Liver (tissue), 3 donors: ENCODE results near the gene PFKP.

Experiments
- EGR1 ChIP-seq, 2 donors: IDR thresholded peaks; 2 replicates each; pipeline ENCODE4 v1.6.1; 2016 to 2018; ENCODE audit warnings: antibody characterized with exemption in 2 of 2, low read depth in 2 of 2
- FOXA1 ChIP-seq: IDR thresholded peaks from 2 replicates; pipeline ENCODE4 v1.6.1; 2016; ENCODE audit warnings: antibody characterized with exemption
- GABPA ChIP-seq, 2 donors: IDR thresholded peaks in 1 of 2; conservative IDR thresholded peaks in 1 of 2; 2 replicates each; pipeline ENCODE4 v1.6.1; 2016; ENCODE audit warnings: antibody characterized with exemption in 2 of 2, mild to moderate bottlenecking in 1 of 2, moderate library complexity in 1 of 2
- HNF4A ChIP-seq, 2 donors: conservative IDR thresholded peaks; 2 replicates each; pipeline ENCODE4 v1.6.1; 2016; ENCODE audit warnings: antibody characterized with exemption in 2 of 2, mild to moderate bottlenecking in 2 of 2
- HNF4G ChIP-seq: IDR thresholded peaks from 2 replicates; pipeline ENCODE4 v1.6.1; 2016; ENCODE audit warnings: antibody characterized with exemption
- NR2F2 ChIP-seq: IDR thresholded peaks from 2 replicates; pipeline ENCODE4 v1.6.1; 2016; ENCODE audit warnings: antibody characterized with exemption
- RAD21 ChIP-seq, 2 donors: IDR thresholded peaks; 2 replicates each; pipeline ENCODE4 v1.6.1; 2016; ENCODE audit warnings: antibody characterized with exemption in 2 of 2, mild to moderate bottlenecking in 2 of 2
- REST ChIP-seq: IDR thresholded peaks from 2 replicates; pipeline ENCODE4 v1.6.1; 2016; ENCODE audit warnings: antibody characterized with exemption, mild to moderate bottlenecking
- SP1 ChIP-seq: IDR thresholded peaks from 2 replicates; pipeline ENCODE4 v1.6.1; 2018; ENCODE audit warnings: antibody characterized with exemption, mild to moderate bottlenecking
- TAF1 ChIP-seq: conservative IDR thresholded peaks from 2 replicates; pipeline ENCODE4 v1.6.1; 2016; ENCODE audit warnings: antibody characterized with exemption, mild to moderate bottlenecking
- YY1 ChIP-seq: IDR thresholded peaks from 2 replicates; pipeline ENCODE4 v1.6.1; 2016; ENCODE audit warnings: antibody characterized with exemption, mild to moderate bottlenecking
- TF ChIP-seq, protein P1 (sequence below): fragments of 150-350 bp; IDR thresholded peaks from 2 replicates; pipeline ENCODE4 v1.5.1; 2017; ENCODE audit warnings: improper control_type of control experiment, low read depth, low read length; ENCODE audit not compliant: missing input control
- TF ChIP-seq, protein P2 (sequence below): IDR thresholded peaks from 2 replicates; pipeline ENCODE4 v1.6.1; 2016; ENCODE audit warnings: antibody characterized with exemption
- TF ChIP-seq, protein P3 (sequence below): IDR thresholded peaks from 2 replicates; pipeline ENCODE4 v1.6.1; 2016; ENCODE audit warnings: antibody characterized with exemption
- donor health status: healthy.
- donor health status: healthy.

GRCh38 chr10:3034616-3035015, 32.7 kb upstream of the PFKP start:
- TF ChIP-seq, protein P1, sequence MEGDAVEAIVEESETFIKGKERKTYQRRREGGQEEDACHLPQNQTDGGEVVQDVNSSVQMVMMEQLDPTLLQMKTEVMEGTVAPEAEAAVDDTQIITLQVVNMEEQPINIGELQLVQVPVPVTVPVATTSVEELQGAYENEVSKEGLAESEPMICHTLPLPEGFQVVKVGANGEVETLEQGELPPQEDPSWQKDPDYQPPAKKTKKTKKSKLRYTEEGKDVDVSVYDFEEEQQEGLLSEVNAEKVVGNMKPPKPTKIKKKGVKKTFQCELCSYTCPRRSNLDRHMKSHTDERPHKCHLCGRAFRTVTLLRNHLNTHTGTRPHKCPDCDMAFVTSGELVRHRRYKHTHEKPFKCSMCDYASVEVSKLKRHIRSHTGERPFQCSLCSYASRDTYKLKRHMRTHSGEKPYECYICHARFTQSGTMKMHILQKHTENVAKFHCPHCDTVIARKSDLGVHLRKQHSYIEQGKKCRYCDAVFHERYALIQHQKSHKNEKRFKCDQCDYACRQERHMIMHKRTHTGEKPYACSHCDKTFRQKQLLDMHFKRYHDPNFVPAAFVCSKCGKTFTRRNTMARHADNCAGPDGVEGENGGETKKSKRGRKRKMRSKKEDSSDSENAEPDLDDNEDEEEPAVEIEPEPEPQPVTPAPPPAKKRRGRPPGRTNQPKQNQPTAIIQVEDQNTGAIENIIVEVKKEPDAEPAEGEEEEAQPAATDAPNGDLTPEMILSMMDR = no peak
- no peak for TF ChIP-seq GABPA (IDR thresholded peaks at IDR 0.05 in 1 of 2, conservative IDR thresholded peaks at IDR 0.05 in 1 of 2)
- TF ChIP-seq HNF4A (conservative IDR thresholded peaks at IDR 0.05) = no peak
- TF ChIP-seq TAF1 = no peak
- TF ChIP-seq, protein P2, sequence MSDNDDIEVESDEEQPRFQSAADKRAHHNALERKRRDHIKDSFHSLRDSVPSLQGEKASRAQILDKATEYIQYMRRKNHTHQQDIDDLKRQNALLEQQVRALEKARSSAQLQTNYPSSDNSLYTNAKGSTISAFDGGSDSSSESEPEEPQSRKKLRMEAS = no peak
- TF ChIP-seq REST = no peak
- no peak for TF ChIP-seq EGR1 (IDR thresholded peaks at IDR 0.05; ENCODE audit: low read depth in 2 of 2)
- no peak for TF ChIP-seq SP1
- TF ChIP-seq, protein P3, sequence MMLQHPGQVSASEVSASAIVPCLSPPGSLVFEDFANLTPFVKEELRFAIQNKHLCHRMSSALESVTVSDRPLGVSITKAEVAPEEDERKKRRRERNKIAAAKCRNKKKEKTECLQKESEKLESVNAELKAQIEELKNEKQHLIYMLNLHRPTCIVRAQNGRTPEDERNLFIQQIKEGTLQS = no peak
- TF ChIP-seq YY1 = no peak
- no peak for TF ChIP-seq NR2F2
- no peak for TF ChIP-seq FOXA1
- no peak for TF ChIP-seq HNF4G
- no peak for TF ChIP-seq RAD21 (IDR thresholded peaks at IDR 0.05)
